Placental epithelial cell (primary cell): ENCODE results near the gene CD81. TPM values are rescaled to one million over a fixed set of nuclear protein-coding genes. Genes with fewer than 3 reads are reported as not detected.

ENCODE experiments used
- small RNA-seq: library from RNA; depleted of rRNA; stranded (forward); fragments of <200 nt; gene quantifications from one replicate; pipeline ENCODE3, GENCODE V24; 2012
- total RNA-seq: library from RNA; depleted of rRNA; stranded (reverse); fragments of >200 nt; gene quantifications from 2 replicates; pipeline ENCODE4 v1.2.3, GENCODE V29; 2012

CD81 gene, protein sequence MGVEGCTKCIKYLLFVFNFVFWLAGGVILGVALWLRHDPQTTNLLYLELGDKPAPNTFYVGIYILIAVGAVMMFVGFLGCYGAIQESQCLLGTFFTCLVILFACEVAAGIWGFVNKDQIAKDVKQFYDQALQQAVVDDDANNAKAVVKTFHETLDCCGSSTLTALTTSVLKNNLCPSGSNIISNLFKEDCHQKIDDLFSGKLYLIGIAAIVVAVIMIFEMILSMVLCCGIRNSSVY
- total RNA-seq: 190 and 198 TPM in 2 replicates

DNA sequence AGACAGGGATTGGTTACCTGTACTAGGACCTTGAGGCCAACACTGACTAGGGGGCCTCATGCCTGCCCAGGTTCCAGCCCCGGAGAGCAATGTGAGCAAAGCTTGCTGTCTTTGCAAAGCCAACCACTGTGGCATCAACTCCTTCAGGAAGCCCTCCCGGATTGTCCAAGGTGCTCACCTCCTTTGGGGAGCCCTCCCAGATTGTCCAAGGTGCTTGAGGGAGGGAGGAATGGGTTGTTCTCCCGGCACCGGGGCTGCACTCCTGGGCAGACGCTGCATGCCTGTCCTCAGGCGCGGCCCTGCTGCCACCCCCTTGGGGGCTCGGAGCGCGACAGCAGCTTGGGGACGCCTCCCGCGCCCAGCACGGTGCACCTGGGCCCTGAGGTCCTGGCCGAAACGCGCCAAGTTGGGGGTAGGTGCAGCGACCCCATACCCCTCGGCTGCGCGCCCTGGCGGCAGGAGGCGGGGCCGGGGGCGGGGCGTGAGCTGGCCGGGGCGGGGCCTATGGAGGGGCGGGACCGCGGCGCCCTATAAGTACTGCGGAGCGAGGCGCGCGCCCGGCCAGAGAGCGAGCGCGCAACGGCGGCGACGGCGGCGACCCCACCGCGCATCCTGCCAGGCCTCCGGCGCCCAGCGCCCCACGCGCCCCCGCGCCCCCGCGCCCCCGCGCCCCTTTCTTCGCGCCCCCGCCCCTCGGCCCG is at the start of gene CD81:
CD81 (plus strand) TSS at position 560 of the 701 bp plus-strand sequence. CDS start 240 bp downstream, outside the sequence.

DNA sequence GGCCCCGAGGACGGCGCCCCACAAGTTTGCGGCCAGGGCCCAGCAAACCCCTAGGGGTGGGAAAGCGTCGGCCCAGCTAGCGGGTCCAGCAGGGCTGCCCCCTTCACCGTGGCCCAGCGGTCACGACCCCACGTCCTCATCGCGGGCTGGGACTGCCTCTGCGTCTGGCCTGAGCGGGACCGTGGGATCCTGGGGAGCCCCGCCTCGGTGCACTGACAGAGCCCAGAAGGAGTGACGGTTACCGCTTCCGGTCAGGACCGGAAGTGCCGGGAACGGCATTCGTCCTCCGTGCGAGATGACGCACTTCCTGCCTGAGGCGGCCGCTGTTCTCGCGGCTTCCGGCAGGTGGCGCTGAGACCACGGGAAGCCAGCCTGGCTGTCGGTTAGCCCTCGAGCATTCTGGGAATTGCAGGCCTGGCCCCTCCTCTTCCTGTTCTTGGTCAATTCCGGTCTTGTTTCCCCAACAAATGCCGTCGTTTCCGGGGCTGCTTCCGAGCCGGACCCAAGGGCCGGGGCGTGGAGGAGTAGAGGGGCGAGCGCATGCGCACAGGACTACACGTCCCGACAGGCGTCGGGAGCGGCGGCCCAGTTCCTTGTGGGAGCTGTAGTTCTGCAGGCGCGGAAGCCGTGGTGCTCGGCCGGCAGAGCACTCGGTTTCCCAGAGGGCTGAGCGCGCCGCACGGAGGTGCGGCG is 23.1 kb downstream of the CD81 start, which contains the start of gene TSSC4:
TSSC4 (plus strand) TSS at position 682 of the 693 bp plus-strand sequence. CDS start 1,884 bp downstream, outside the sequence.

GRCh38 chr11:2443881-2444820 is 67.0 kb downstream of the CD81 start, which contains the start of gene TRPM5:
Gene TRPM5 (minus strand): TSS chr11:2444514. CDS start chr11:2423036, 21,478 bp downstream.

DNA sequence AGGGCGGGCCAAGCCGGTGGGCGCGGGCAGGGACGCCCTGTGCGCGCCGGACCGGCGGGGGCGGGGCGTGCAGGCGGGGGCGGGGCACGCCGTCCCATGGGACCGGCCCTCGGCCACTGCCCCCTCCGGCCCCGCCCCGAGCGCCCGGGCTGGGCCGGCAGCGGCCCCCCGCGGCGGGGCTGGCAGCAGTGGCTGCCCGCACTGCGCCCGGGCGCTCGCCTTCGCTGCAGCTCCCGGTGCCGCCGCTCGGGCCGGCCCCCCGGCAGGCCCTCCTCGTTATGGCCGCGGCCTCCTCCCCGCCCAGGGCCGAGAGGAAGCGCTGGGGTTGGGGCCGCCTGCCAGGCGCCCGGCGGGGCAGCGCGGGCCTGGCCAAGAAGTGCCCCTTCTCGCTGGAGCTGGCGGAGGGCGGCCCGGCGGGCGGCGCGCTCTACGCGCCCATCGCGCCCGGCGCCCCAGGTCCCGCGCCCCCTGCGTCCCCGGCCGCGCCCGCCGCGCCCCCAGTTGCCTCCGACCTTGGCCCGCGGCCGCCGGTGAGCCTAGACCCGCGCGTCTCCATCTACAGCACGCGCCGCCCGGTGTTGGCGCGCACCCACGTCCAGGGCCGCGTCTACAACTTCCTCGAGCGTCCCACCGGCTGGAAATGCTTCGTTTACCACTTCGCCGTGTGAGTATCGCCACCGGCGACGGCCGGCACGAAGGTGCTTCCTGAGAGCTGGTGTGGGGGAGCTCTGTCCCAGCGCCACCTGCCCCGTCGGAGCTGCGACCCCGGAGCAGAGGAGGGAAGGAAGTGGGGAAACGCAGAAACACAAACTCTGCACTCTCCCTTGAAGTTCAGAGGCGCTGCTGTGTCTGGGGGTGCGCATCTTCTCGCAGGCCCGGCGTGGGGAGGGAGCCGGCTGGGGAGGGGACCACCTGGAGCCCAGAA is 68.0 kb downstream of the CD81 start, which contains the start of gene KCNQ1:
KCNQ1 (plus strand) TSS at position 188 of the 925 bp plus-strand sequence; CDS start at position 279, 91 bp downstream.

Small RNA genes within 50 kb of the gene (small RNA-seq; reads per million reads assigned to genes)
- not detected for gene RF00019

Other genes with a start within 250 kb of the CD81 start
- 2,734 and 9,662 TPM in 2 replicates for gene IGF2, start 237.9 kb upstream of the CD81 start, total RNA-seq
- 1.6 TPM in 1 of 2 replicates, not detected in the other for gene INS, start 216.1 kb upstream of the CD81 start, total RNA-seq
- 41.6 and 341 TPM in 2 replicates for gene TH, start 205.5 kb upstream of the CD81 start, total RNA-seq
- 0.87 and 6.7 TPM in 2 replicates for gene ASCL2, start 106.7 kb upstream of the CD81 start, total RNA-seq
- under 0.01 TPM in 1 of 2 replicates, not detected in the other for gene C11orf21, start 75.4 kb upstream of the CD81 start, total RNA-seq
- gene TSPAN32, start 75.3 kb upstream of the CD81 start, total RNA-seq: not detected in 2 replicates
- 36.5 and 60.1 TPM in 2 replicates for gene TSSC4, start 23.4 kb downstream of the CD81 start, total RNA-seq
- under 0.01 TPM in 1 of 2 replicates, not detected in the other for gene TRPM5, start 67.2 kb downstream of the CD81 start, total RNA-seq
- 0.39 TPM in 1 of 2 replicates, not detected in the other for gene KCNQ1, start 67.7 kb downstream of the CD81 start, total RNA-seq